ENCODE data around the gene MDH1.

DNA sequence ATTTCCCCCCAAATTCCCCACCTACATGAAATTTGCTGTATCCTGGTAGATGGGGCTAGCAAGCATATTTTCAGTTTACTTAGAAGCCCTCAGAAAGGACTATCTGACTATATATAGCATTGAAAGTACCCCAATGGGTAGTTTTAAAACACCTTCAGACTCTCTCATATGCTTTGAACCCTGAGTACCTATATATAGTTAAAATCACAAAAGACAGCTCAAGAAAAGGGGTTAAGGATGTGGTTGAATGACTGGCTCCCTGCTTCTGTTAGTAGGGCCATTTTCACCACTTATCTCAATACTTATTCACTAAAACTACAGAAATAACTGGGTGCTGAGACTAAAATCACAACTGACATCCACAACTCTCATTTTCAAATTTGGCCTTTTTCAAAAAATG is 19.0 kb upstream of the MDH1 start:
- TF ChIP-seq CTCF (IDR thresholded peaks at IDR 0.05; ENCODE audit: low read depth, low read length, missing input control) (no peak), JUND (IDR thresholded peaks at IDR 0.05) (no peak)
